MV-4-11 (cell line): Measurements from ENCODE around the gene ATAD2B.
A peak's percentile ranks its signal among the peaks of the same experiment; 100 is the strongest.
"Not testable (repeated sequence)": the region's sequence is repeated elsewhere in the genome, so short reads cannot be mapped to it uniquely, and the experiment has no call there.

Source experiments
- DNase-seq: peaks from one replicate; lab custom pipeline; 2025; lab: John Stamatoyannopoulos, UW

Gene ATAD2B

DNA sequence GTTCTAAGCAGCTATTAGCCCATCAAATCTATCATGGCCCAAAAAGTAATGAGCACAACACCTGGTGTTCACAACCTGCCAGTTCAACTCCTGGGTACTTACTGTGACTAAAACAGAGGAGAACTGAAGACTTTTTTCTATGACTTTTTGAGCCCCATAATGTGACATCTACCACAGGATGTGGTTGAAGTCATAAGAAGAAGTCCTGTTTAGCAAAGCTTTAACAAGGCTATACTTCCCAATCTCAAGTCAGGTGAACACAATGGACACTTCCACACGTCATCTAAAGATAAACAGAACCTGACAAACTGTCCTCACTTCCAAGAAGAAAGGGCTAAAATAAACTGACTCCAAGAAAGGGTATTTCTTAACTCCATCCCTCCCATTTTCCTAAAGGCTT is 138.8 kb downstream of the ATAD2B start:
- DNase-seq, result peak; percentile 77

GRCh38 chr2:23784971-23785370 is 142.0 kb downstream of the ATAD2B start:
- DNase-seq, result no peak

DNA sequence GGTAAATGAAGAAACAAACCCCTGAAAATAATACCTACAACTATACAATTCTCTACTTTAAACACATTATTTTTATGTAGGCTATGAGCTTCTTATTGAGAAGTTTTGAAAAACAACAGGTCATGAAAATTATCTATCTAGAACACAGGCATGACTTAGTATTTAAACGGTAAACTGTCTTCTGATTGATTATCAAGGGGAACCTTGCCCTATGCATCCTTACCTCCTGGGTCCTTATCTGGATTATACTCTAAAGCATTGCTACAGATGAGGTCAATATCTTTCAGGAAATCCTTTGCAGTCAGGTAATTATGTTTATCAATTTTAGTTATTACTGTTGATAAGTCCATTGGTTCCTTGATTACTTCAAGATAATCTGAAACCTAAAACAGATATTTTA is 144.3 kb downstream of the ATAD2B start:
- DNase-seq, result no peak

GRCh38 chr2:23782126-23782525 is 144.8 kb downstream of the ATAD2B start:
- DNase-seq, result no peak

GRCh38 chr2:23780465-23780864 is 146.5 kb downstream of the ATAD2B start:
- DNase-seq, result not testable (repeated sequence)

- DNase-seq, result no peak
These were observed 149.1 kb downstream of the ATAD2B start for GRCh38 chr2:23777826-23778225.

DNA sequence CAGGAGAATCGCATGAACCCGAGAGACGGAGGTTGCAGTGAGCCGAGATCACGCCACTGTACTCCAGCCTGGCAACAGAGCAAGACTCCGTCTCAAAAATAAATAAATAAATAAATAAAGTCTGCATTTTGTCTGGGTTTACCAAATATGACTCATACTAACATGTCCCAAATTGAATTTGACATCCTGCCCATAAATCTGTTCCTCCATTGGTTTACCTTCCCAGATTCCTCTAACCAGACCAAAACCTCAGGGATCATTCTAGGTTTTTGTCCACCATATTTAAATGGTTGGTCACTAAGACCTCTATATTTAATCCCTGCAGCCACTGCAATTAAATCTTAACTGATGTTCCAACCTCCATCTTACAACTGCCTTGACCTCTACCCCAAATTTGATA is 150.9 kb downstream of the ATAD2B start:
- DNase-seq, result no peak

- no peak for DNase-seq
These were observed 154.2 kb downstream of the ATAD2B start for GRCh38 chr2:23772684-23773083.

DNA sequence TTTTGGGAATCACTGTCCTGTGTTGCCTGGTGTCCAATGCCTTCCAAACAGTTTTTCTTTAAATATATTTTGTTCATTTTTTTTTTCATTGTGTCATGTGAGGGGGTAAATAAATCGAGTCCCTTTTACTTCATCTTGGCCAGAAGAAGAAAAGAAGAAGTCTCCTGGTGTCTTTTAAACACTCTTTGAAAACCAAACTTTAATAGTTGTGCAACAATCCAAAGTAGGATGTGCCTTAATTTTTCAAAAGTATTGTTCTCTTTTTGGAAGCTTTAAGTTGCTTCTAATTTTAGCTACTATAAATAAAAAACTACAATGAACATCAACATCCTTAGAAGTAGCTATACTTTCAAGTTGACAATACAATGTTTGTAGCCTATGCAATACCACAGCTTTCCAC is 154.9 kb downstream of the ATAD2B start:
- DNase-seq, result peak; percentile 46

GRCh38 chr2:23769364-23769763 is 157.6 kb downstream of the ATAD2B start:
- no peak for DNase-seq

DNA sequence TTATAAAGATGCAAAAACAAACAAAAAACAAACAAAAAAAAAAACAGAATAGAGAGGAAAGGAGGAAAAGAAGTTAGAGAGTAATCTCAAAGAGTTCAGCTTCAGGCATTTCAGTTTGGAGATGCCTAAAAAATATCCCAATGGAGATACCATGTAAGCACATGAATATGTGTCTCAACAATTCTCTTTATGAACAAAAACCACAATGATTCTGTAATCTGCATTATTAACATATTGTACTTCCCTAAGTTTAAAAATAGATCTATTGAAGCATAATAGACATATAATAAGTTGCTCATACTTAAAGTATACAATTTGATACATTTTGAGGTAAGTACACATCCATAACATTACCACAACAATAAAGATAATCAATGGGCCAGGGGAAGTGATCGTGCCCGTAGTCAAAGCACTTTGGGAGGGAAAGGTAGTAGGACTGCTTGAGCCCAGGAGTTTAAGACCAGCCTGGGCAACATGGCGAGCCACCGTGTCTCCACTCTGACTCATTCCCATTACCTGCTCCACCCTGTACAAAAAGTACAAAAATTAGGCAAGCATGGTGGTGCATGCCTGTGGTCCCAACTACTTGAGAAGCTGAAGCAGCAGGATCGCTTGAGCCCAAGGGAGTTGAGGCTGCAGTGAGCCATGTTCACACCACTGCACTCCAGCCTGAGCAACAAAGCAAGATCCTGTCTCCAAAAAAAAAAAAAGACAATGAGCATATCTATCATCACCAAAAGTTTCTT is 158.9 kb downstream of the ATAD2B start:
- DNase-seq, result peak; percentile 52

DNA sequence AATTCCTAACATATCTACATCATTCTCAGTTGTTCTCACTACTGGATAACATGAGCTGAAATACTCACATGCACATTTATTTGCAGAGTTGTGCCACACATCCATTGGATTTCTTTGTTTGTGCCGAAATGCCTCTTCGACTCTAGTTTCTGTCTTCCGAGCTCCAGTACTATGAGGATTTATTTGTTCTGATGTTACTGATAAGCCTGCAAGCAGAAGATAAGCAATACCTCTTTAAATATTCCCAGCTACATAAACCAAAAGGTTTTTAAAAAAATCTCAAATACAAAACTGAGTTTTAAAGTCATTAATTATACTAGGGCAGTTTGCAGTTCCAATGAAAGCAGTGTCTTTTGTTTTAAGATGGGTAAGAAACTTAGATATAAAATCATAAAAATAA is 164.8 kb downstream of the ATAD2B start:
- no peak for DNase-seq

GRCh38 chr2:23761638-23762037 is 165.3 kb downstream of the ATAD2B start:
- no peak for DNase-seq

GRCh38 chr2:23760736-23761135 is 166.2 kb downstream of the ATAD2B start:
- DNase-seq, result no peak

DNA sequence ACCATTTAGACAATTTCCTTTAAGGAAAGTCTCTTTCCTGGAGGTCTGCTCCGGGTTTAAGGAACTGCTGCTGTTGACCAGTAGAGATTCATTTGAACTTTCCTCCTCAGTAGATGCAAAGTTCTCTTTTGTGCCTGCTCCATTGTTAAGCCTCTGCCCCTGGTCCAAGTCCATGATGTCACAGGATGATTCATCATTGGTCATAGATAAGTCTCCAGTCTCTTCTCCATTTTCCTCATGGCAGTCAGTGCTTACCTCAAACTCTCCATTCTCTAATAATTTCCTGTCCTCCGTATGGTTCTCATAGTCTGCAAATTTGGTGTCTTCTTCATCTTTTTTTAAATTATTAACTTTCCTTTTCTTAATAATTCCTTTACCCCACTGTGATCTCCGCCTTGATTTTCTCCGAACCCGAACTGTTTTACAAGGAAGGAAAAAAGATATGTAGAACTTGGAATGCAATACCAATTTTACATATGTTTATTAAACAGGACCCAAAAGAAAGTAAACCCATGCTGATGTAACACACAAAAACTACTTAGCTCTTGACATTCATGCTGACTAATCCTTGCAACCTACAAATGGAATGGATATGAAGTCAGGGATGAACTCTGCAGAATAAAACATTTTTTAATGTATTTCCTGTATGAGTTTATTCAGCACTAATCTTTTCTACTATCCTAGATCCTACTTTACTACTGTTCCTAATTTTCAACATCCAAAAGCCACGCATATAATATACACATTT is 169.1 kb downstream of the ATAD2B start:
- peak; percentile 53 for DNase-seq

DNA sequence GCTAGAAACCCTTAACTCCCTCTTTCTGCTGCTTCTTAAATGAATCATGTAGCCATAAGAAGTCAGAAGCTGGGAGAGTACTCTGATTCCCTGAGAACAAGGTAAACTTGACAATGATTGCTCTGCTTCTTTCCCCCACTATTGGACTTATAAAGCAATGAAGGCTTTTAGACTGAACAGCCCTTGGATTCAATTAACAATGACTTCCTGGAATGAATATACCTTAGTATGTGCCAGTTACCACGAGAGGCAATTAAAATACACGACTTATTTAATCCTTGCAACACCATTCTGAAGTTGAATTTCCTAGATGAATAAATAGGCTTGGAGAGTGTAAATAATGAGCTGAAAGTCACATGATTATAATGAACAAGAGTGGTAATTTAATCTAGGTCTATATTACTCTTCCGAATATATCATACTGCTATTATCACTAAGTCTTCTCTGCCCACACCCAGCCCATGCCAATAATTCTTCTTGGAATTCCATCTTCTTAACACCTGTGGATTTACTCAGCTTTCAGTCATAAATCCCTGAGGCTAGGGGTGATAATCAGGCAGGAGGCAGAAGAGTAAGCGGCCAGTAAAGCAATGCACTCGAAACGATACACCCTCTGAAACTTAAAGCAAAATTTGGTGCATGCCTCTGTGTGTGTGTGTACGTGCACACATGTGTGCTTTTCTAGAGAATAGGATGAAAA is 170.2 kb downstream of the ATAD2B start:
- DNase-seq, result no peak

- no peak for DNase-seq
These were observed 172.0 kb downstream of the ATAD2B start for GRCh38 chr2:23754970-23755369.

- no peak for DNase-seq
These were observed 173.5 kb downstream of the ATAD2B start for GRCh38 chr2:23753291-23754010.

- DNase-seq, result no peak
These were observed 175.1 kb downstream of the ATAD2B start for GRCh38 chr2:23751747-23752265.

DNA sequence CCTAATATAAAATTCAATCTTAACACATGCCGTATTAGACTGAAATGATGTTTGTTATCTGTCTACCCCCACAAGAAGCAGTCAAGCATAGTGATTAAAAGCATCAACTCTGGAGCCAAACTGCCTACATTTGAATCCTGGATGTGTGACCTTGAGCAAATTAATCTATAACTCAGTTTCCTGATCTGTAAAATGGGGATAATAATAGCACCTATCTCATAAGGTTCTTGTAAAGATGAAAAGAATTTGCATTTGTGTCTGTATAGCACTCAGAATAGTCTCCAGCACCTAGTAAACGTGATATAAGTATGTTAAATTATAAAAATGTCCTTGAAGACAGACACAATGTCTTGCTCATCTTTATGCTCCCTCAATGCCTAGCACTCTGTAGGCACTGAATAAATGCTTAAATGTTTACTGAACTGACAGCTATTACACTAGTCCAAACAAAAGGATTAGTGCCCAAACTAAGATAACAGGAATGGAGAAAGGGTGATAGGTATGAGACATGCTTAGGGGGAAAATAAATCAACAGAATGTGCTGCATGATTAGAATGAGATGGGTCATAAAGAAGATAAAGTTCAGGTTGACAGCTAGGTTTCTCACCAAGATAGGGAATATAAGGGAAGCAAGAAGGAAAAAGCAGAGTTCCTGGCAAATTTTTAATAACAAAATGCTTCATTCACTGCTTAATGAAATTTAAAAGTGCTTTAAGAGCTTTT is 180.6 kb downstream of the ATAD2B start:
- DNase-seq, result no peak

DNA sequence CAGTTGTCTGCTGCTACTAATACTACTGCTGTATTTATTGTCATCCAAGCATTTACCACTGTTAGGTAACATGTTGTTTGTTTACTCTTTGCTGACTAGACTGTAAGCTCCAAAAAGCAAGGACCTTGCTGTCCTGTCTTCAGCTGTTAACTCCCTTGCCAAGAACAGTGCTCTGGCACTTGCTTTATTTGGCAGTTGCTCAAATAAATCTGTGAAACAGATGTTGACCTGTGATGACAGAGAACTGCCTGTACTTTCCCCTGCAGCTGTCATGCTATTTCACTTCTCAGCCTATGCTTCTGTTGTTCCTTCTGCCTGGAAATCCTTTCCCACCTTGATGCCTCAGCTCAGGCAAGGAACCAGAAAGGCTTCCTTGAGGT is 181.2 kb downstream of the ATAD2B start:
- no peak for DNase-seq
